Prostate gland (tissue), 2 donors: ENCODE measurements around the gene ACTR5. TPM values are rescaled to one million over a fixed set of nuclear protein-coding genes. Genes with fewer than 3 reads are reported as not detected.

Experiments
- DNase-seq: peaks from one replicate; pipeline ENCODE4 v3.0.0-alpha.2; 2019; ENCODE audit warnings: low spot score
- H3K27ac ChIP-seq, 2 donors: fragments of 200-600 bp; sonication (generic); 2 replicates each; pipeline ENCODE4 v1.5.1; 2017 to 2019
- H3K27me3 ChIP-seq: fragments of 200-600 bp; sonication (generic); replicated peaks from 2 replicates; pipeline ENCODE4 v1.5.1; 2019; ENCODE audit not compliant: insufficient read depth
- H3K36me3 ChIP-seq, 2 donors: fragments of 200-600 bp; sonication (generic); 1 replicate in 1 of 2; 2 replicates in 1 of 2; pipeline versions ENCODE4 v1.5.1 to v1.8.1; 2017 to 2019
- H3K4me1 ChIP-seq: fragments of 200-600 bp; sonication (generic); replicated peaks from 2 replicates; pipeline ENCODE4 v1.5.1; 2019
- H3K4me3 ChIP-seq, 2 donors: fragments of 200-600 bp; sonication (generic); 2 replicates each; pipeline ENCODE4 v1.5.1; 2017 to 2019
- H3K9me3 ChIP-seq: fragments of 200-600 bp; sonication (generic); 2 replicates; pipeline ENCODE4 v1.5.1; 2017
- POLR2A ChIP-seq: fragments of 450-650 bp; IDR thresholded peaks from one replicate; pipeline ENCODE4 v1.6.1; 2016; ENCODE audit warnings: antibody characterized with exemption, mild to moderate bottlenecking
- POLR2AphosphoS5 ChIP-seq: sonication (generic); formaldehyde crosslinking; IDR thresholded peaks from one replicate; pipeline ENCODE4 v1.6.1; 2017; ENCODE audit warnings: antibody characterized with exemption
- WGBS: methylation state at CpG from one replicate; pipeline ENCODE4 v1.1.5; 2018; 5-methylcytosine and 5-hydroxymethylcytosine counted together
- intact Hi-C: fragments of 100-400 bp; cut with DNase I; formaldehyde crosslinking; loops from one replicate; pipeline ENCODE4 v1.14.2; 2022
- total RNA-seq, 2 donors: library from RNA; depleted of rRNA; stranded (reverse); fragments of >200 nt; gene quantifications; one replicate each; pipeline ENCODE4 v1.1.0, GENCODE V29; 2016
- TF ChIP-seq, protein P1 (sequence below), 4 experiments: fragments of 200-600 bp in 2 of 4; fragments of 450-650 bp in 2 of 4; sonication (generic) in 2 of 4; IDR thresholded peaks; 1 replicate in 3 of 4; 2 replicates in 1 of 4; pipeline ENCODE4 v1.5.1; 2016 to 2019; ENCODE audit warnings: antibody characterized with exemption in 4 of 4, mild to moderate bottlenecking in 2 of 4, moderate library complexity in 2 of 4

Gene ACTR5
- total RNA-seq, 2 donors from 2014 or later: 6.4 to 18.1 TPM

DNA sequence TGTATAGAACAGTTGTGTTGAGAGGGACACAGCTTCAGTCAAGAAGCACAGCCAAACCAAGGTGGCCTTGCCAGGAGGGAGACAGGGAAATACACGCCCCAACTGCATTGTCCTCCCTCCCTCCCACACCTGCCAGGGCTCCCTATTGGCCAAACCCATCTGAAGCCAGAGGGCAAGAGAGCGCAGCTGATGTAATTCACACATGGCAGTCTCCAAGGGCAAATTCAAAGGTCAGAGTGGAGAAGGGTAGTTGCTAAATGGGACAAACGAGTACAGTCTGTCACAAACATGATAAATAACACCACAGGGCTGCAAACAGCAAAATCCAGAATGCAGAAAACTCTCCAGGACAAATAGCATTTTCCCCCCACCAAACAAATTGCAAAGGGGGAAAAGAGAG lies 34.0 kb downstream of the ACTR5 start:
- WGBS: 65% methylated on average over 3 of the region's 3 CpGs
- no peaks in the 10 kb centered on the region for H3K9me3 ChIP-seq
- no peaks in the 10 kb centered on the region for H3K4me1 ChIP-seq
- no peaks in the 10 kb centered on the region for H3K27me3 ChIP-seq
- TF ChIP-seq POLR2AphosphoS5 (no peak), POLR2A (no peak)
- TF ChIP-seq, protein P1, sequence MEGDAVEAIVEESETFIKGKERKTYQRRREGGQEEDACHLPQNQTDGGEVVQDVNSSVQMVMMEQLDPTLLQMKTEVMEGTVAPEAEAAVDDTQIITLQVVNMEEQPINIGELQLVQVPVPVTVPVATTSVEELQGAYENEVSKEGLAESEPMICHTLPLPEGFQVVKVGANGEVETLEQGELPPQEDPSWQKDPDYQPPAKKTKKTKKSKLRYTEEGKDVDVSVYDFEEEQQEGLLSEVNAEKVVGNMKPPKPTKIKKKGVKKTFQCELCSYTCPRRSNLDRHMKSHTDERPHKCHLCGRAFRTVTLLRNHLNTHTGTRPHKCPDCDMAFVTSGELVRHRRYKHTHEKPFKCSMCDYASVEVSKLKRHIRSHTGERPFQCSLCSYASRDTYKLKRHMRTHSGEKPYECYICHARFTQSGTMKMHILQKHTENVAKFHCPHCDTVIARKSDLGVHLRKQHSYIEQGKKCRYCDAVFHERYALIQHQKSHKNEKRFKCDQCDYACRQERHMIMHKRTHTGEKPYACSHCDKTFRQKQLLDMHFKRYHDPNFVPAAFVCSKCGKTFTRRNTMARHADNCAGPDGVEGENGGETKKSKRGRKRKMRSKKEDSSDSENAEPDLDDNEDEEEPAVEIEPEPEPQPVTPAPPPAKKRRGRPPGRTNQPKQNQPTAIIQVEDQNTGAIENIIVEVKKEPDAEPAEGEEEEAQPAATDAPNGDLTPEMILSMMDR (IDR thresholded peaks at IDR 0.05): no peak
- H3K36me3 ChIP-seq: no peaks in the 10 kb centered on the region
- intact Hi-C loops: no loop called here
- H3K27ac ChIP-seq: no peak overlapping the region
- no peak for DNase-seq
- no peak overlapping the region for H3K4me3 ChIP-seq

- no peak overlapping the region for H3K27ac ChIP-seq
- WGBS: 88% methylated on average over 7 of the region's 7 CpGs
- intact Hi-C loops: no loop called here
- H3K36me3 ChIP-seq: no peaks in the 10 kb centered on the region
- no peaks in the 10 kb centered on the region for H3K4me1 ChIP-seq
- H3K27me3 ChIP-seq: no peaks in the 10 kb centered on the region
- no peak overlapping the region for H3K4me3 ChIP-seq
- DNase-seq: no peak
- H3K9me3 ChIP-seq: no peaks in the 10 kb centered on the region
- no peak for TF ChIP-seq POLR2A
- TF ChIP-seq, protein P1 (IDR thresholded peaks at IDR 0.05): no peak
- TF ChIP-seq POLR2AphosphoS5: no peak
Observed at GRCh38 chr20:38787870-38788269, 39.6 kb downstream of the ACTR5 start.

GRCh38 chr20:38789503-38790199 lies 41.4 kb downstream of the ACTR5 start:
- Histone ChIP-seq H3K4me1 (no peaks in the 10 kb centered on the region), H3K36me3 (no peaks in the 10 kb centered on the region), H3K9me3 (no peaks in the 10 kb centered on the region), H3K27me3 (no peaks in the 10 kb centered on the region), H3K27ac (no peak overlapping the region), H3K4me3 (no peak overlapping the region)
- intact Hi-C loops: no loop called here
- TF ChIP-seq, protein P1 (IDR thresholded peaks at IDR 0.05): no peak
- no peak for TF ChIP-seq POLR2AphosphoS5
- no peak for TF ChIP-seq POLR2A
- 86% methylated on average over 7 of the region's 7 CpGs for WGBS
- no peak for DNase-seq

DNA sequence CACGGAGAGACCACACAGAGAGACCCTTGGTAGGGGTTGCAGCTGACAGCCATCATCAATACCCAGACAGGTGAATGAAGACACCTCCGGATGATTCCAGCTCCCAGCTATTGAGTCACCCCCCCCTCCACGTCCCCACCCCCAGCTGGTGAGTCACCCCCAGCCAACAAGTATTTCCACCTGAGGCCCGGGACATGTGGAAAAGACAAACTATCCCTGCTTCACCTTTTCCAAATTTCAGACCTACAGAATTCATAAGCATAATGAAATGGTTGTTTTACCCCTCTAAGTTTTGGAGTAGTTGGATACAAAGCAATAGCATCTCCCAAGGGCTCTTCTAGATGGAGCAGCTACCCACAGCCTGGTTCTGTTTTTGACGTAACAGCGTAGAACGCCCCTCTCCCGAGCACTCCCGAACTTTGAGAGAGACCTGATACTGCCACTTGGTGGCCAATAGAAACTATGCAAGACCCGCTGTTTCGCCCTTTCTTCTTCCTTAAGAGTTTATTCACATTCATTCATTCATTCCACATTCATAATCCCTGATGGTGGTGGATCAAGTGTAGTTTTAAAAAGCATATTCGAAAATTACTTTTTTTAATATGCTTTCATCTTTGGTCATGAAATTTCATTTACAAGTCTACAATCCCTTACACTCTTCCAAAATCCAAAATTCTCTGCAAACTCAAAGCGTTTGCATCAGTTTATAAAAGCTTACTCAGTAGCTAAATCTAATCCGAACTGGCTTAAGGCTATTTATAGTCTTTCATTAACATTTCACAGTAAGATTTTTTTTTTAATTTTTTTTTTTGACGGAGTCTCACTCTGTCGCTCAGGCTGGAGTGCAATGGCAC lies 42.2 kb downstream of the ACTR5 start:
- no peak for DNase-seq
- no peaks in the 10 kb centered on the region for H3K9me3 ChIP-seq

More for the DNA sequence above, 42.2 kb downstream of the ACTR5 start:
- no peaks in the 10 kb centered on the region for H3K36me3 ChIP-seq
- H3K27me3 ChIP-seq: no peaks in the 10 kb centered on the region
- WGBS: 41% methylated on average over 15 of the region's 16 CpGs
- H3K27ac ChIP-seq: no peak overlapping the region
- no peak for TF ChIP-seq POLR2AphosphoS5
- TF ChIP-seq POLR2A: no peak
- TF ChIP-seq, protein P1 (IDR thresholded peaks at IDR 0.05): peak in 3 of 4 experiments; percentile 31 to 45 (median 43)
- no peak overlapping the region for H3K4me3 ChIP-seq
- intact Hi-C loops: no loop called here
- no peaks in the 10 kb centered on the region for H3K4me1 ChIP-seq
